DND-41 (cell line): ENCODE data around the gene TMEM44.

Source experiments
- ATAC-seq: fragments of 200-7000 bp; cut with Tn5 transposase; 3 replicates; pipeline ENCODE4 v1.9.1; 2021; ENCODE audit warnings: low read depth; ENCODE audit not compliant: insufficient read depth
- DNase-seq: peaks from one replicate; pipeline ENCODE4 v3.0.0-alpha.2; 2020
- H2AFZ ChIP-seq: 2 replicates; pipeline ENCODE4 v1.6.0; 2012; ENCODE audit warnings: low read depth, low read length
- H3K27ac ChIP-seq: 2 replicates; pipeline ENCODE4 v1.5.1; 2012; ENCODE audit warnings: low read length, inconsistent platforms
- H3K27me3 ChIP-seq: fragments of 200-600 bp; sonication (generic); 2 replicates; pipeline ENCODE4 v1.6.0; 2012; ENCODE audit warnings: low read length, mild to moderate bottlenecking, inconsistent platforms; ENCODE audit not compliant: insufficient read depth, poor library complexity
- H3K36me3 ChIP-seq: 2 replicates; pipeline ENCODE4 v1.5.1; 2012; ENCODE audit warnings: low read length, inconsistent platforms; ENCODE audit not compliant: insufficient read depth
- H3K4me1 ChIP-seq: 2 replicates; pipeline ENCODE4 v1.5.1; 2012; ENCODE audit warnings: mild to moderate bottlenecking, low read length; ENCODE audit not compliant: insufficient read depth
- H3K4me2 ChIP-seq: 2 replicates; pipeline ENCODE4 v1.6.0; 2012; ENCODE audit warnings: mild to moderate bottlenecking, moderate library complexity, low read length, inconsistent platforms; ENCODE audit not compliant: insufficient read depth
- H3K4me3 ChIP-seq, 2 experiments: fragments of 200-600 bp in 1 of 2; shearing (Covaris generic) in 1 of 2; 2 replicates each; pipeline ENCODE4 v1.5.1; 2012 to 2016; ENCODE audit warnings: inconsistent platforms in 2 of 2, low read length in 2 of 2, mild to moderate bottlenecking in 2 of 2, low read depth in 1 of 2, moderate library complexity in 1 of 2
- H3K79me2 ChIP-seq: 2 replicates; pipeline ENCODE4 v1.6.0; 2012; ENCODE audit warnings: low read length, inconsistent platforms; ENCODE audit not compliant: insufficient read depth
- H3K9ac ChIP-seq: 2 replicates; pipeline ENCODE4 v1.6.0; 2012; ENCODE audit warnings: low read depth, mild to moderate bottlenecking, inconsistent platforms, low read length, moderate library complexity
- H3K9me3 ChIP-seq: 2 replicates; pipeline ENCODE4 v1.5.1; 2012; ENCODE audit warnings: low read length, moderate library complexity, mild to moderate bottlenecking, inconsistent platforms; ENCODE audit not compliant: insufficient read depth, severe bottlenecking
- H4K20me1 ChIP-seq: 2 replicates; pipeline ENCODE4 v1.6.0; 2012; ENCODE audit warnings: low read length; ENCODE audit not compliant: insufficient read depth
- CTCF ChIP-seq: IDR thresholded peaks from 2 replicates; pipeline ENCODE4 v1.5.1; 2012; ENCODE audit warnings: borderline replicate concordance, low read length, moderate library complexity, mild to moderate bottlenecking; ENCODE audit not compliant: poor library complexity, severe bottlenecking; ENCODE audit errors: extremely low read depth
- EZH2 ChIP-seq: IDR thresholded peaks from 3 replicates; pipeline ENCODE4 v1.6.1; 2012; ENCODE audit warnings: borderline replicate concordance, low read depth, mild to moderate bottlenecking, moderate library complexity, low read length, inconsistent platforms; ENCODE audit not compliant: severe bottlenecking

TMEM44 gene

GRCh38 chr3:194664857-194665256 is 31.6 kb upstream of the TMEM44 start:
- Histone ChIP-seq H3K79me2 (peaks cover 27% of the 10 kb centered on the region), H3K9ac (no peak overlapping the region), H4K20me1 (peaks cover 8% of the 10 kb centered on the region), H3K4me2 (no peak overlapping the region), H3K9me3 (no peaks in the 10 kb centered on the region), H3K27me3 (no peaks in the 10 kb centered on the region), H3K27ac (no peak overlapping the region), H3K36me3 (peaks cover 78% of the 10 kb centered on the region), H2AFZ (no peak overlapping the region), H3K4me1 (peaks cover 1% of the 10 kb centered on the region), H3K4me3 (no peak overlapping the region)
- TF ChIP-seq CTCF (no peak), EZH2 (no peak)
- ATAC-seq (no peak), DNase-seq (no peak)

GRCh38 chr3:194661946-194662345 is 28.7 kb upstream of the TMEM44 start:
- H3K4me1 ChIP-seq = no peaks in the 10 kb centered on the region
- no peak overlapping the region for H2AFZ ChIP-seq
- H3K9me3 ChIP-seq = no peaks in the 10 kb centered on the region
- DNase-seq = no peak
- H3K27me3 ChIP-seq = no peaks in the 10 kb centered on the region
- H3K9ac ChIP-seq = no peak overlapping the region
- no peak overlapping the region for H3K4me2 ChIP-seq
- no peak for ATAC-seq
- peaks cover 89% of the 10 kb centered on the region for H3K36me3 ChIP-seq
- TF ChIP-seq CTCF = no peak
- TF ChIP-seq EZH2 = no peak
- peaks cover 4% of the 10 kb centered on the region; the same call in 1 of the 2 replicates for H3K79me2 ChIP-seq
- peaks cover 2% of the 10 kb centered on the region; the same call in 1 of the 2 replicates for H4K20me1 ChIP-seq
- H3K27ac ChIP-seq = no peak overlapping the region
- H3K4me3 ChIP-seq = no peak overlapping the region

GRCh38 chr3:194661374-194661773 is 28.2 kb upstream of the TMEM44 start:
- Histone ChIP-seq H3K4me2 (no peak overlapping the region), H3K9me3 (no peaks in the 10 kb centered on the region), H2AFZ (no peak overlapping the region), H3K9ac (no peak overlapping the region), H3K79me2 (peaks cover 4% of the 10 kb centered on the region; the same call in 1 of the 2 replicates), H3K36me3 (peaks cover 83% of the 10 kb centered on the region), H3K27me3 (no peaks in the 10 kb centered on the region), H4K20me1 (peaks cover 2% of the 10 kb centered on the region; the same call in 1 of the 2 replicates), H3K27ac (no peak overlapping the region), H3K4me3 (no peak overlapping the region), H3K4me1 (no peaks in the 10 kb centered on the region)
- DNase-seq (no peak), ATAC-seq (no peak)
- TF ChIP-seq CTCF (no peak), EZH2 (no peak)

GRCh38 chr3:194659778-194660177 is 26.6 kb upstream of the TMEM44 start:
- Histone ChIP-seq H3K9ac (no peak overlapping the region), H3K4me2 (no peak overlapping the region), H2AFZ (no peak overlapping the region), H3K4me1 (no peaks in the 10 kb centered on the region), H3K9me3 (no peaks in the 10 kb centered on the region), H4K20me1 (no peaks in the 10 kb centered on the region; the same call in 1 of the 2 replicates), H3K36me3 (peaks cover 74% of the 10 kb centered on the region), H3K79me2 (0 out of 2 replicates have a peak, but pooled peaks cover 2% of the 10 kb centered on the region), H3K27ac (no peak overlapping the region), H3K4me3 (no peak overlapping the region), H3K27me3 (no peaks in the 10 kb centered on the region)
- no peak for DNase-seq
- TF ChIP-seq EZH2 = no peak
- no peak for TF ChIP-seq CTCF
- ATAC-seq = no peak
